Measurements from ENCODE around the gene ETAA1. TPM values are rescaled to one million over a fixed set of nuclear protein-coding genes. Genes with fewer than 3 reads are reported as not detected.

The ETAA1 gene
- total RNA-seq, 1 donor from 2014 or later = 13.6 TPM

DNA sequence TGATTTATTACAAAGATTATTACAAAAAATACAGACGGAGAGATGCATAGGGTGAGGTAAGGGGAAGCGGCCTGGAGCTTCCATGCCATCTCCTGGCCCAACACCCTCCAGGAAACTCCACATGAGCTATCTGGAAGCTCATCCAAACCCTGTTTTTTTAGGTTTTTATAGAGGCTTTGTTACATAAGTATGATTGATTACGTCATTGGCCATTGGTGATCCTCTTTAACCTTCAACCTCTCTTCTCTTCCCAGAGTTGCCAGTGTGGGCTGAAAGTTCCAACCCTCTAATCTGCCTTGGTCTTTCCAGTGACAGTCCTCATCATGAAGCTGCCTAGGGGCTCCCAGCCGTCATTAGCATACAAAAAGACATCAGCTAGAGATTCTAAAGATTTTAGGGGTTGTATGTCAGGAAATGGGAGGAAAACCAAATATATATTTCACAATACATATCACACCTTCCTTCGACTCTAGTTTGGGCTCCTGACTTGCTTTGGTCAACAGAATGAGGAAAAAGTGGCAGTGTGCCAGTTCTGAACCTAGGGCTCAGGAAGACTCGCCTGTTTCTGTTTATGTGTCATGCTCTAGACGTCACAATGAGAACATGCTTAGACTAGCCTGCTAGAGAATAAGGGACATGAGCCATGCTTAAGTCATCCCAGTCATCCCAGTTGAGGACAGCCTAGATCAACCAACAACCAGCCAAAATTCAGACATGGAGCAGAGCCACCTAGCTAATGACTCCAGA lies 54.1 kb downstream of the ETAA1 start:
- ATAC-seq (peak in 1 of 2 donors; percentile 35), DNase-seq (no peak)
- H3K4me1 ChIP-seq = no peaks in the 10 kb centered on the region
- intact Hi-C loops (cut with DNase I) = no loop called here
- no peak for TF ChIP-seq CTCF (IDR thresholded peaks at IDR 0.05)
- no peak overlapping the region for H3K27ac ChIP-seq
- H3K36me3 ChIP-seq = no peaks in the 10 kb centered on the region
- H3K9me3 ChIP-seq = no peaks in the 10 kb centered on the region
- H3K4me3 ChIP-seq = no peak overlapping the region
- no peaks in the 10 kb centered on the region for H3K27me3 ChIP-seq (ENCODE audit: low read depth)

DNA sequence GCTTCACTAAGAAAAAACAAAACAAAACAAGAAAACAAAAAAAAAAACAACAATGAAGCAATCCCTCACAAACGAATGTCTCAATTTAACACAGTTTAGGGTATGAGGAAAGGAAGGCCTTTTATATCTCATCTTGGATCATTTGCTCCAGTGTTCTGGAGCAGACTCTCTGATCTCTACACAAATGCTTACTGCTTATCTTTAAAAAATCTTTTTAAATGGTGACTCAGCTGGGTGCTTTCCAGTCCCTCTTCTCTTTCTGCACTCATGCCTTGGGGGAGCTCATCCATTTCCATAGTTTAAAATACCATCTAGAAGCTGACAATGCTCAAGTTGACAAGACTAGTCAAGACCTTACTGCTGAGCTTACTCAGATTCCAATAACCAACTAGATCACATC lies 56.2 kb downstream of the ETAA1 start:
- H3K4me3 ChIP-seq = no peak overlapping the region
- no peaks in the 10 kb centered on the region for H3K9me3 ChIP-seq
- no peak for DNase-seq
- no peaks in the 10 kb centered on the region for H3K36me3 ChIP-seq
- H3K27ac ChIP-seq = no peak overlapping the region
- no peaks in the 10 kb centered on the region for H3K4me1 ChIP-seq
- ATAC-seq = no peak
- intact Hi-C loops (cut with DNase I) = no loop called here
- no peaks in the 10 kb centered on the region for H3K27me3 ChIP-seq (ENCODE audit: low read depth)
- no peak for TF ChIP-seq CTCF (IDR thresholded peaks at IDR 0.05)

DNA sequence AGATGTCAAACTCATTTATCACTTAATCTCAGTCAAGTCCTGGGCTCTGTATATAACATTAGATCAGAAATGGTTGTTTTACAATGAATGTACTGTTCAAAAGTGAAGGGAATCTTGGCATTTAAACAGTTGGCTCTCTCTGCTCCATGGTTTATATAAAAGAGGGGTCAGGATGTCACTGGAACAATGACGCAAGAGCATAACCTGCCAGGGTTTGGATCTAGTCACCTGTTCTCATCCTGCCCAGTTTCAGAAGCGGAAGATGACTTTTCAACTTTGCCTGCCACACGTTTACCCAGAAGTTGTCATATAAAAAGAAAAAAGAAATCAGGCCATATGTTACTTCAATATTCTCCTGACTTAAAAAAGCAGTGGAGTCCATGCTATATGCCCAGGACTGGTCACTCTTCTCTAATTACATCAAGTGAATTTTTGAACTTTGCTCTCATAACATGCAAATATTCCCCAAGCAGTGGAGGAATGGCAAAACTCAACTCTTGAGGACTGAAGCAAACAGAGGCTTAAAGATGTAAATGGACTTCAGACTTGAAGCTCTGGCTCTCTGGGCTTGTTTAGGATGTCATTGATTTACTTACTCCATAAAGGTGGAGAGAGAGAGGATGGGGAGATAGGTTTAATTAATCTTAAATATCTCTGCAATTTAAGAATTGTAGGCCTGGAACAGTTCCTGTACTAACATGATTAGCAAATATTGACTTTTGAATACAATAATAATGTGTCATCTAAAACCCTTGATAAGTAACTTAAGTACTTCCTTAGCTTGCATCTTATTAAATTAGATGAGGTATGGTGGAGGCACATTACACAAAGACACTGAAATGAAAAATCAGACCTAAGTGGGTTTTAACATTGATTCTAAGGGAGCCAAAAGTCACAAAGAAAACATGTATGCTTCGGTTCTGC lies 58.3 kb downstream of the ETAA1 start:
- ATAC-seq = peak in 1 of 2 donors; percentile 48

GRCh38 chr2:67456428-67456827 lies 59.3 kb downstream of the ETAA1 start:
- Histone ChIP-seq H3K27me3 (ENCODE audit: low read depth) (no peaks in the 10 kb centered on the region), H3K4me3 (no peak overlapping the region), H3K27ac (no peak overlapping the region), H3K4me1 (no peaks in the 10 kb centered on the region), H3K9me3 (no peaks in the 10 kb centered on the region), H3K36me3 (no peaks in the 10 kb centered on the region)
- DNase-seq (no peak), ATAC-seq (no peak)
- TF ChIP-seq CTCF (IDR thresholded peaks at IDR 0.05) = no peak
- intact Hi-C loops (cut with DNase I) = no loop called here

More for the DNA sequence above, 58.3 kb downstream of the ETAA1 start:
- no peaks in the 10 kb centered on the region for H3K36me3 ChIP-seq
- TF ChIP-seq CTCF (IDR thresholded peaks at IDR 0.05) = no peak
- no peak overlapping the region for H3K4me3 ChIP-seq
- no peaks in the 10 kb centered on the region for H3K4me1 ChIP-seq
- no peaks in the 10 kb centered on the region for H3K27me3 ChIP-seq (ENCODE audit: low read depth)
- H3K27ac ChIP-seq = no peak overlapping the region
- no peak for DNase-seq
- no peaks in the 10 kb centered on the region for H3K9me3 ChIP-seq
- intact Hi-C loops (cut with DNase I) = no loop called here

DNA sequence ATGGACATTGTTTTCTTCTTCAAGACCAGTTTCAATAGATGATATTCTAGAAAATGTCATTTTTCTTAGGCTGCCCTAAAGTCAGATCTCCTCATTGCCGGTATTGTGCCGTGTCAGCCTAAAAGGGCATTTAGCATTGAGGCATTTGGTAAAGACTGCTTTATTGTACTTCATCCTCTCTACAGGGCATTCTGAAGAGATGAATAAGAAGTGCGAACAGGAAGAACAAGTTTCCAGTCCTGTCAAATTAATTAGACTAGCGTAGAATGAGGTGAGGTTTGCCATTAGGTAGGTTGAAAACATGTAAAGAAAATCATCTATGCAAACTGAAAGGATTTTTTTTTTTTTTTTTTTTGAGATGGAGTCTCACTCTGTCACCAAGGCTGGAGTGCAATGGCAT lies 60.6 kb downstream of the ETAA1 start:
- Histone ChIP-seq H3K4me3 (no peak overlapping the region), H3K9me3 (no peaks in the 10 kb centered on the region), H3K27me3 (ENCODE audit: low read depth) (no peaks in the 10 kb centered on the region), H3K27ac (no peak overlapping the region), H3K4me1 (no peaks in the 10 kb centered on the region), H3K36me3 (no peaks in the 10 kb centered on the region)
- no peak for TF ChIP-seq CTCF (IDR thresholded peaks at IDR 0.05)
- intact Hi-C loops (cut with DNase I) = no loop called here
- ATAC-seq (no peak), DNase-seq (no peak)
